ENCODE data around the gene CALM3.
"Not testable (repeated sequence)": the region's sequence is repeated elsewhere in the genome, so short reads cannot be mapped to it uniquely, and the experiment has no call there.

The CALM3 gene

DNA sequence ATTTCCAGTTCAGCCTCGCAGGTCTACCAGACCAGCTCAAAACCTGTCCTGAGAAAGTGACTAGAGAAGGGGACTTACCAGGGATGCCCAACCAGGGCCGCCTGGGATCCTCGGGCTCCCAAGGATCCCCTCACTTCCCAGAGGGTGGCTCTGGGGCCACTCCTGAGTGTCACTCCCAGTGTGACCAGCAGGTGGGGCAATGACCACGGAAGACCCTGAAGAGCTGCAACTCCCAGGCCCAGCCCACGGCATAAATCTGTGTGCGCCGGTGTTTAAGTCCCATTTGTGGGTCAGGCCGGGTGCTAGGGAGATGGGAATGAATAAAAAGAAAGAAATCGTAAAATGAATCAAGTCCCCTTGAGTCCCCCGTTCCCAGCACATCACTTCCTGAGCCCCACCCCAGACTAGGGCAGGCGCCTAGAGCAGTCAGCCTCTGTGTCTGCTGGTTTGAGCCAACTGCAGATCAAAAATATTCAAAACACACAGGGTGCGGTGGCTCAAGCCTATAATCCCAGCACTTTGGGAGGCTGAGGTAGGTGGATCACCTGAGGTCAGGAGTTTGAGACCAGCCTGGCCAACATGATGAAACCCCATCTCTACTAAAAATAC, 13.1 kb downstream of the CALM3 start:
- in situ Hi-C loops (cut with MboI; ENCODE audit: low sequenced_read_pairs), result no loop called here

DNA sequence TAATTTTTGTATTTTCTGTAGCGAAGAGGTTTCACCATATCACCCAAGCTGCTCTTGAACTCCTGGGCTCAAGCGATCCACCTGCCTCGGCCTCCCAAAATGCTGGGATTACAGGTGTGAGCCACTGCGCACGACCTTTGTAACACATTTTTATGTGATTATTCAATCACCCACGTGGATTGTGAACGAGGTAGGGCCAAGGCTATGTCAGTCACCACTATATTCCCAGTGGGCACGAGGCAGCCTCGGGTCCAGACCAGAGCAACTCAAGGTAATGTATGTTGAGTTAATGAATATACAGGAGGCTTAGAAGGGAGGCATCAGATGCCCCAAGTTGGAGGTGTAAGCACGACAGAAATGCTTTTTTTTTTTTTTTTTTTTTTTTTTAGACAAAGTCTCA, 14.8 kb downstream of the CALM3 start:
- in situ Hi-C loops (cut with MboI; ENCODE audit: low sequenced_read_pairs), result no loop called here

GRCh38 chr19:46616631-46617322, 15.6 kb downstream of the CALM3 start:
- in situ Hi-C loops (cut with MboI; ENCODE audit: low sequenced_read_pairs), result no loop called here

- in situ Hi-C loops (cut with MboI; ENCODE audit: low sequenced_read_pairs), result no loop called here
Measured at GRCh38 chr19:46617601-46618000, 16.5 kb downstream of the CALM3 start.

- in situ Hi-C loops (cut with MboI; ENCODE audit: low sequenced_read_pairs), result no loop called here
Measured at GRCh38 chr19:46618670-46619231, 17.6 kb downstream of the CALM3 start.

DNA sequence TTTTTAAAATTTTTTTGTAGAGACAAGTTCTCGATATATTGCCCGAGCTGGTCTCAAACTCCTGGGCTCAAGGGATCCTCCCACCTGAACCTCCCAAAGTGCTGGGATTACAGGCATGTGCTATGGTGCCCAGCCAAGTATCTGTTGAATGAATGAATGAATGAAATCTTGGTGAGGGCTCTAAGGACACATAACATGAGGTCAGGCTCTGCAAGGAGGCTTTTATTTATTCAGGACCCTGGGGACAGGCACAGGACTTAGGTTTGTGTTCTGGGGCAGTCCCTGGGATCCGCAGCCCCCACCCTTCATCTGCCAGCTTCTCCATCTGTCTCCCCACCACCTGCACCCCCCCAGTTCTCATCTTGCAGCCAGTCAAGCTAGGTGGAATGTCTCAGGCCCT, 19.1 kb downstream of the CALM3 start:
- in situ Hi-C loops (cut with MboI; ENCODE audit: low sequenced_read_pairs), result no loop called here

GRCh38 chr19:46620716-46621115, 19.6 kb downstream of the CALM3 start:
- in situ Hi-C loops (cut with MboI; ENCODE audit: low sequenced_read_pairs), result no loop called here

GRCh38 chr19:46621191-46622117, 20.3 kb downstream of the CALM3 start:
- in situ Hi-C loops (cut with MboI; ENCODE audit: low sequenced_read_pairs), result no loop called here

GRCh38 chr19:46622118-46622446, 21.0 kb downstream of the CALM3 start:
- in situ Hi-C loops (cut with MboI; ENCODE audit: low sequenced_read_pairs), result no loop called here

DNA sequence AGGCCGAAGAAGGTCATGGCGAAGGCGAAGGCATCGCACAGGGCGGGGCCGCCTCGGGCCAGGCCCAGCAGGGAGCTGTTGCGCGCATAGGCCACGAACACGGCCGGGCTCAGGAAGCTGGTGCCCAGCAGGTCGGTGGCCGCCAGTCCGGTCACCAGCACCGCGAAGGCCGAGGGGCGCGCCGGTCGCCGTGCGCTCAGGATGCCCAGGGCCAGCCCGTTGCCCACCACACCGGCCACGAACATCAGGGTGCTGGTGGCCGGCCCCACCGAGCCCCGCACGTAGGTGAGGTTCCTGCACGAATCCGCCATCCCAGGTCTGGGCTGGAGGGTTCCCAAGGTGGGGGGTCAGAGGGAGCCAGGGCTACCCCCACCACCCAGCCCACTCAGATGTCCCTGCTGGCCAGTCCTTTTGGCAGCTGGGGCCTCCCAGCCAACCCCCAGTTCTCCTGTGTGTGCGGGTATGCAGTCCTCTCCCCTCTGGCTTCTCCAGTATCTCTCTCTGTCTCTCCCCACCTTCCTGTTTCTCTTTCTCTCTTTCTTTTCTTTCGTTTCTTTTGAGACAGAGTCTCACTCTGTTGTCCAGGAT, 22.9 kb downstream of the CALM3 start:
- in situ Hi-C loops (cut with MboI; ENCODE audit: low sequenced_read_pairs), result no loop called here

DNA sequence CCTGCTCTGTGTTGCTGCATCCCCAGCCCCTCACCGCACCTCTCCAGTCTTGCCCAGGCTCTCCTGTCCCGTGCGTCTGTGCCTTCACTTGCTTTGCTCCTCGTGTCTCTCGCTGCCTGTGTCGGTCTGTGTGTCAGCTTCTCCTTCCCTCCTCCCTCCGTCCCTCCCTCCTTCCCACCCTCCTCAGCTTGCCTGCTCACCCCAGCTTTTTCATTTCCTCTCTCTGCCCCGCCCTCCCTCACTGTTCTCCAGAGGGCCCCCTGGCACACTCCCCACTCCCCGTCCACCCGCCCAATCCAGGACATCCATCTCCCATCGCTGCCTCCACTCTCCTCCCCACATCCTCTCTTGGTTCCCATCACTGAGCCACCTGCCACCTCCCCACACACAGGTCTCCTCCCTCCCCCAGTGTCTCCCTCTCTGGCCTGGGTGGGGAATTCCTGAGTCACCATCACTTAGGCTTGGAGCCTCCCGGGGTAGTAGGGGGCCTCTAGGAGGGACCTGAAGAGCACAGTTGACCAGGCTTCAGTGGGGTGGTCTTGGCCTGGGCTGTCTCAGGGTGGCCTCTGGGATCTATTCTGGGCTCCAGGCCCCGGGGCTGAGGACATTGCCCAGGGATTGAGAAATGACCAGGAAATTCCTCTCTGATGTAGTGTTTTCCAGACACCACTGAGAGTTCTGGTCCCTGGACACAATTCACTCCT, 24.0 kb downstream of the CALM3 start, which contains the start of gene PTGIR:
Gene PTGIR (minus strand): TSS at position 132 of the 704 bp plus-strand sequence. CDS start 864 bp downstream, outside the sequence.
- in situ Hi-C loops (cut with MboI; ENCODE audit: low sequenced_read_pairs), result no loop called here

GRCh38 chr19:46625731-46626130, 24.6 kb downstream of the CALM3 start:
- in situ Hi-C loops (cut with MboI; ENCODE audit: low sequenced_read_pairs), result no loop called here

GRCh38 chr19:46626446-46626845, 25.3 kb downstream of the CALM3 start:
- in situ Hi-C loops (cut with MboI; ENCODE audit: low sequenced_read_pairs), result no loop called here

GRCh38 chr19:46628970-46629369, 27.8 kb downstream of the CALM3 start:
- in situ Hi-C loops (cut with MboI; ENCODE audit: low sequenced_read_pairs), result not testable (repeated sequence)

- in situ Hi-C loops (cut with MboI; ENCODE audit: low sequenced_read_pairs), result no loop called here
Measured at GRCh38 chr19:46629546-46630025, 28.5 kb downstream of the CALM3 start.

DNA sequence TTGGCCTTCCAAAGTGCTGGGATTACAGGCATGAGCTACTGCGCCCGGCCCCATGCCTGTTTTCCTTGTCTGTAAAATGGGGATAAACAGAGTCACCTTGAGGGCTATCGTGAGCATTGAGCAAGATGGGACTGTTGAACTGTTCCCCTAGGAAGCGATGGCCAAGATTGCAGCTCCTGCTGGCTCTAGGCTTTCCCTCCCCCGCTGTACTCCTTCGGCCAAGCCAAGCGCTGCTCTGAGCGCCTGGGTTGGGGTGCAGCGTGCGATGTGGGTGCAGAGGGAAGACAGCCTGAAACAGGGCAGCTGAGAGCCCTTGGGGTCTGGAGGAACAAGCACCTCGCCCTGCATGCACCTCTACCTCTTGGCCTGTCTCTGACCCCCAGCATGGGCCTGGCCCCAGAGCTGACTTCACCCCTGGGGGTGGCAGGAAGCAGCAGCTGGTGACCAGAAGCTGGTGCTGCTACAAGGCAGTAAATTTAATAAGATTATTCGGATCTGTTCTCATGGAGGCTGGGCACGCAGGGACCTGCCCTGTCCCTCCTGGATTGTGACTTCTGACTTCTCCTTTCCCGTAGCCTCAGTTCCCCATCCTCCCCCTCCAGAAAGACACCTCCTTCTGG, 29.6 kb downstream of the CALM3 start:
- in situ Hi-C loops (cut with MboI; ENCODE audit: low sequenced_read_pairs), result no loop called here

DNA sequence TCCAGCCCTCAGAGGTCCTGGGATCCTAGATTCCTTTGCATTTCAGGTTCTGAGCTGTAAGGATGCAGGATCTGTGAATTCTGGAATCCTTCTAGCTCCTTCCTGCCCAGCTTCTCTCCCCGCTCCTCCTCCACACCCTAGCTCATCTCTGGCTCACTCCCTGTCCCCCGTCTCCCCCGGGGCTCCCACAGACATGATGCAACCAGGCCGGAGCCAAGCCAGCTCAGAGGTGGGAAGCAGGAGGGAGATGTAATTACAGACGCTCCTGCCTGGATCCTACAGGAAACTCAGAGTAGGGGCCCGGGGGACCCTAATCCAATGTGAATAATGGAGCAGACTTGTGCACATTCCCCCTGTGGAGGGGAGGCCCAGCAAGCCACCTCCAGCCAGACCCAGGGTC, 30.4 kb downstream of the CALM3 start:
- in situ Hi-C loops (cut with MboI; ENCODE audit: low sequenced_read_pairs), result no loop called here

DNA sequence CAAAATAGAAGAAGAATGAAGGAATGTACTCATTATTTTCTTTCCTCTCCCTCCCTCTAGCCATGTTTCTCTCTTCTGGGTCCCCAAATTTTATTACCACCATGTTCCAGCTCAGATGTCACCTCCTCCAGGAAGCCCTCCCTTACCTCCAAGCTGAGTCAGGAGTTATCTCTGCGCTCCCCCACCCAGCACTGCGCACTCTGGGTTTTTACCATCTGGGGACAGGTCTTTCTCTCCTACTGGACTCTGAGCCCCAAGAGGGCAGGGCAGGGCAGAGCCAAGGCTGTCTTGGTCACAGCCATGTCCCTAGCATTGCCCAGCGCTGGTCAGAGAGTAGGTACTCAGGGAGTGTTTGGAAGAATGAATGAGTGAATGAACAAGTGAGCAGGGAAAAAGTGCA, 32.0 kb downstream of the CALM3 start:
- in situ Hi-C loops (cut with MboI; ENCODE audit: low sequenced_read_pairs), result no loop called here

GRCh38 chr19:46634045-46634655, 33.0 kb downstream of the CALM3 start:
- in situ Hi-C loops (cut with MboI; ENCODE audit: low sequenced_read_pairs), result no loop called here

Measured in HL-60/S4 treated with retinoic acid at 250 ng/mL for 4 days and 3 days (cell line).